Ramos (cell line): ENCODE measurements around the gene MRPL28.
"Not testable (repeated sequence)": the region's sequence is repeated elsewhere in the genome, so short reads cannot be mapped to it uniquely, and the experiment has no call there.

ENCODE experiments used
- in situ Hi-C: fragments of 300-500 bp; cut with MboI; formaldehyde crosslinking; loops from one replicate; pipeline ENCODE4 v1.14.3; 2022; ENCODE audit warnings: low sequenced_read_pairs; ENCODE audit not compliant: unreplicated experiment

MRPL28 gene

GRCh38 chr16:370443-370842, at the start of gene MRPL28:
TSS of gene MRPL28 (minus strand) at chr16:370538. CDS start at chr16:370218, 320 bp downstream.
- in situ Hi-C loops = no loop called here

GRCh38 chr16:415170-415498, 44.8 kb upstream of the MRPL28 start:
- in situ Hi-C loops = not testable (repeated sequence)

GRCh38 chr16:414395-415169, 44.2 kb upstream of the MRPL28 start:
- in situ Hi-C loops = no loop called here

- in situ Hi-C loops = no loop called here
Measured at GRCh38 chr16:411576-412265, 41.4 kb upstream of the MRPL28 start.

DNA sequence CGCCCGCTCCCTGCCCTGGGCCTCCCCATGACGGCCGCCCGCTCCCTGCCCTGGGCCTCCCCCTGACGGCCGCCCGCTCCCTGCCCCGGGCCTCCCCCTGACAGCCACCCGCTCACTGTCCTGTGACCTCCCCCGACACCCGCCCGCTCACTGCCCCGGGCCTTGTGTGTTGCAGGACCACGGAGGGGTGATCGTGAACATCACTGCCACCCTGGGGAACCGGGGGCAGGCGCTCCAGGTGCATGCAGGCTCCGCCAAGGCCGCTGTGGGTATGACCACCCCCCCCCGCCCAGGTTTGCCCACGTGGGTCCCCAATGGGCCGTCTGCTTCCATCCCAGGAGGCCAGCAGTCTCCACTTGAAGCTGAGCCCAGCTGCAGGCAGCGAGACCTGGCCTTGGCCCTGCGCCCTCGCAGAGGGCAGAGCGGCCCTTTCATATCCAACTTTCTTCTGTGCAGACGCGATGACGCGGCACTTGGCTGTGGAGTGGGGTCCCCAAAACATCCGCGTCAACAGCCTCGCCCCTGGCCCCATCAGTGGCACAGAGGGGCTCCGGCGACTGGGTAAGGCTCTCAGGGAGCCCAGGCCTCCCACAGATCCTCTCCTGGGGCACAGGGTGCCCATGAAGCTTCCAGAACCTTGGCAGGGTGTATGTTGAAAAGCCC, 40.3 kb upstream of the MRPL28 start:
- in situ Hi-C loops = no loop called here

DNA sequence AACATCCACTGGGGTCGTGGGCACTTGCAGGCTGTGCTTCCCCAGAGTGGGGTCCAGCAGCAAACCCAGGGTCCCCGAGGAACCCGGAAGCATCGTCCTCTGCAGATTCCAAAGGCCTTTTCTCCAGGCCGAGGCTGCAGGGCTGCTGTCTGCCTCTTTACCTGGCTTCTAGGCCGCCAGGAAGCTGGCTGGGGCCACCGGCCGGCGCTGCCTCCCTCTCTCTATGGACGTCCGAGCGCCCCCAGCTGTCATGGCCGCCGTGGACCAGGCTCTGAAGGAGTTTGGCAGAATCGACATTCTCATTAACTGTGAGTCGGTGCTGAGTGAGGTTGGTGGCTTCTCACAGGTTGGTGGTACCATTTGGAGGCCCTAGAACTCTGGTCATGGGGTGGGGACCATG, 36.9 kb upstream of the MRPL28 start:
- in situ Hi-C loops = no loop called here

- in situ Hi-C loops = no loop called here
Measured at GRCh38 chr16:405548-406506, 35.5 kb upstream of the MRPL28 start.

DNA sequence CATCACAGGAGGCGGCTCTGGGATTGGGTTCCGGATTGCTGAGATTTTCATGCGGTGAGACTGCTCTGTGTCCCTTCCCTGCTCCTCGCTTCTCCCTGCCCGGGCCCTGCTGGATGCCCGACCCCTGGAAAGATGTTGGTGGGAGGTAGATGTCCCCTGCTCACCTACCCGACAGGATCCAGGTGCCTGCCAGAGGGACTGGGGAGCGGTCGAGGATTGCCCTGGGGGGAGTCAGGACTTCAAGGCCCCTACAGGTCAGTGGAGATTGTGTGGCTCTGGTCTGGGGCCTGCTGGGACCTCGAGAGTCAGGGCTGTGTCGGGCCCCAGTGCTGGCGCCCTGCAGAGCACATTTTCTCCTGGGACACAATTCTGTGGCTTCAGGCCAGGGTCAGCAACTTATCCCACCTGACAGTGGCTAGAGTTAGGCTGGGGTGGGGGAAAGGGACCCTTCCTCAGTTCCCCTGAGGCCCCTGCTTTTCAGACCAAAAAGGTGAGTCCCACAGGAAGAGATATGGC, 34.7 kb upstream of the MRPL28 start:
- in situ Hi-C loops = no loop called here

DNA sequence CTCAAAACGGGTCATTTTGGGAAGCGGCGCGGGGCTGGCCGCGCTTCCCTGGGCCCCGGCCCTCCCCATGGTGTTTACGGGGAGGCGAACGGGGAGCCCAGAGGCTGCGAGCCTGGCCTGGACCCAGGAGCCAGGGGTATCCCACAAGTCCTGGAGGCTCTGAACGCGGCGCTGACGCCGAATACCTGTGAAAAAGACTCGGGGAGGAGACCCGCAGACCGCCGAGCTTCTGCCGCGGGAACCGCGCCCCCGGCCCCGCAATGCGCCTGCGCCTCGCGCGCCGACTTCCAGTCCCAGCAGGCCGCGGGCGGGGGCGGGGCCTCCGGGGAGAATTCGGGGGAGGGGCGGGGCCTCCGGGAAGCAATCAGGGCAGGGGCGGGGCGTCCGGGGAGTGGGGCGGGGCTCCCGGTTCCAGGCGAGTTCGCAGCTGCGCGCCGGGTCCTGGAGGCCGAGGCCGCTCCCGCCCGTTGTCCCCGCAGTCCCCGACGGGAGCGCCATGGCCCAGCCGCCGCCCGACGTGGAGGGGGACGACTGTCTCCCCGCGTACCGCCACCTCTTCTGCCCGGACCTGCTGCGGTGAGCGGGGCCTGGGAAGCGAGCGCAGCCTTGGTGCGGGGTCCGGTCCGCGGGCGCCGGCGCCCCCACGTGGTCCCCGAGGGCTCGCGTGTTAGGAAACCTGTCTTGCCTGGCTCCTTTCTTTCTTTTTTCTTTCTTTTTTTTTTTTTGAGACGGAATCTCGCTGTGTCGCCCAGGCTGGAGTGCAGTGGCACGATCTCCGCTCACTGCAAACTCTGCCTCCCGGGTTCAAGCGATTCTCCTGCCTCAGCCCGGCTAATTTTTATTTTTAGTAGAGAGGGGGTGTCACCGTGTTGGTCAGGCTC, 31.4 kb upstream of the MRPL28 start, which contains the start of gene DECR2:
Gene DECR2, plus strand, starts transcription at position 418 of the 881 bp plus-strand sequence. Its CDS starts 79 bp downstream, at position 497.
- in situ Hi-C loops = no loop called here

DNA sequence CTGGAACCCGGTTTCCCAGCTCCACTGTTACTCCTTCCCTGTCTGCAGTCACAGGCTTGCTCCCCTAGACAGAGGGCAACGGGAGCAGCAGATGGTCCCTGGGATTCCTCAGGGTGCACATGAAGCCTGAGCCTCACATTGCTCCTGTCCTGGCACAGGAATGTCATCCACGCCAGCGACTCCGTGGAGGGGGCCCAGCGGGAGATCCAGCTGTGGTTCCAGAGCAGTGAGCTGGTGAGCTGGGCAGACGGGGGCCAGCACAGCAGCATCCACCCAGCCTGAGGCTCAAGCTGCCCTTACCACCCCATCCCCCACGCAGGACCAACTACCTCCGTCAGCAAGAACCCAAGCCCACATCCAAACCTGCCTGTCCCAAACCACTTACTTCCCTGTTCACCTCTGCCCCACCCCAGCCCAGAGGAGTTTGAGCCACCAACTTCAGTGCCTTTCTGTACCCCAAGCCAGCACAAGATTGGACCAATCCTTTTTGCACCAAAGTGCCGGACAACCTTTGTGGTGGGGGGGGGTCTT, 29.8 kb upstream of the MRPL28 start:
- in situ Hi-C loops = no loop called here

DNA sequence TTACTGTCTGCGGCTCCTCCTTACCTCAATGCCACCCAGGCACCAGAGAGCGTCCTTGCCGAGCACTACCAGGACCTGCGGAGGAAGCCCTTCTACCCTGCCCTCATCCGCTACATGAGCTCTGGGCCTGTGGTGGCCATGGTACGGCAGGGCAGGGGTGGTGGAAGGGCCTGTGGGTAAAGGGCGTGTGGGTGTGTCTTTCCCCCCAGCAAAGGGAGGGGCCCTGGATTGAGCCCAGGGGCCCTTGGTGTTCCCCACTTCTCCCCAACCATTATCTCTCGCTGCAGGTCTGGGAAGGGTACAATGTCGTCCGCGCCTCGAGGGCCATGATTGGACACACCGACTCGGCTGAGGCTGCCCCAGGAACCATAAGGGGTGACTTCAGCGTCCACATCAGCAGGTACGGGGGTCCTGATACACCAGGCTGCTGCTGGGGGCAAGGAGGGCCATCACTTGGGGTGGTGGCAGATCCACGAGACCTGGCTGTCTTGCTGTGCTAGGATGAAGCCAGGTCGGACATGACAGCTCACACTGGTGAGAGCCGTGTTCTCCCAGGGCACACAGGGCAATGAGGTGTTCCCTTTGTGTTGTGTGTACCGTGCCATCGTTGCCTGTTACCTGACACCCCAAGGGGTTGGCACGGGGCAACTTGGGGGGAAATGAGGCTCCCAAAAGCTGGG, 29.1 kb upstream of the MRPL28 start:
- in situ Hi-C loops = no loop called here

GRCh38 chr16:398561-399339, 28.4 kb upstream of the MRPL28 start:
- in situ Hi-C loops = no loop called here

DNA sequence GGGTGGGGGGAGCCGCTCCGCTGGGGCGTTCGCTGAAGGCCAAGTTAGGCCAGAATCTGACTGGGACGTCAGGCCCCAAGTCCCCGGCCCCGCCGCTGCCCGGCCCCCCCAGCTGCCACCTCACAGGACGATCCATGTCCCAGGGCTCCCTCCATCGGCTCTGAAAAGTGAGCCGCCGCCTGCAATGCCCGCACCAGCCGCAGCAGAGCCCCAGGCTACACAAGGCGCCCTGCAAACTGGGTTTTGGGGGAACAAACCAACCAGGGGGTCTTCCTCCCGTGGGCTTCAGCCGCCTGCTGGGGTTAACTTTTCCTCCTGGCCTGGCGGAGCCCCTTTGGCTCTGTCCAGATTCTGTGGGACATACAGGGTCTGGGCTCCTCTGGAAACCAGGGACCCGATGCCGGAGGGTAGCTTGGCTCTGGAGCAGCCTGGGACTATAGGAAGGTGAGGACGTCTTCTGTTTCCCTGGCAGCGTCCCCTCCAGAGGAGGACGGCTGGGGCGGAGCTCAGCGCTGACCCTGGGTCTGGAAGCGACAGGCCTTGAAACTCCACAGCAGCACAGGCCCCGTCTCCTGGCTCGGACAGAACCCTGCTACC, 27.5 kb upstream of the MRPL28 start:
- in situ Hi-C loops = no loop called here

DNA sequence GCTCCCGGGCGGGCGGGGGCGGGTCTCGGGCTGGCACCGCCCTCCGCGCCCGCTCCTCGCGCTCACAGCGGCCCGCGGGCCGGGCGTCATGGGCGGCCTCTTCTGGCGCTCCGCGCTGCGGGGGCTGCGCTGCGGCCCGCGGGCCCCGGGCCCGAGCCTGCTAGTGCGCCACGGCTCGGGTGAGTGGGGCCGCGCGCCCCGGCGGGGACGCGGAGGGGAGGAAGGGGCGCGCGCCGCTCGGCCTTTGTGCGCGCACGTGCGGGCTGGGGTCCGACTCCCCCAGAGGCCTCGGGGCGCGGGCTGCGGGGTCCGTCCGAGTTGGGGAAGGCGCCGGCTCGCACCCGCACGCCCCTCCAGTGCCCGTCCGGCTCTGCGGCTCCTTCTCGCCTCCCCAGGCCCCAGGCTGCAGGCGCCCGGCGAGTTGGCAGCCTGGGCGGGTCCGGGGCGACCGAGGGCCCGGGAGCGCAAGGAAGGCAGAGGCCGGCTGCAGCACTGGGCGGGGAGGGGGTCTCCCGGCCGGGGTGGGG, 26.9 kb upstream of the MRPL28 start, which contains the start of gene NME4:
Gene NME4, plus strand, starts transcription at position 65 of the 527 bp plus-strand sequence. Its CDS starts 24 bp downstream, at position 89.
- in situ Hi-C loops = no loop called here

GRCh38 chr16:396605-397004, 26.3 kb upstream of the MRPL28 start:
- in situ Hi-C loops = no loop called here

DNA sequence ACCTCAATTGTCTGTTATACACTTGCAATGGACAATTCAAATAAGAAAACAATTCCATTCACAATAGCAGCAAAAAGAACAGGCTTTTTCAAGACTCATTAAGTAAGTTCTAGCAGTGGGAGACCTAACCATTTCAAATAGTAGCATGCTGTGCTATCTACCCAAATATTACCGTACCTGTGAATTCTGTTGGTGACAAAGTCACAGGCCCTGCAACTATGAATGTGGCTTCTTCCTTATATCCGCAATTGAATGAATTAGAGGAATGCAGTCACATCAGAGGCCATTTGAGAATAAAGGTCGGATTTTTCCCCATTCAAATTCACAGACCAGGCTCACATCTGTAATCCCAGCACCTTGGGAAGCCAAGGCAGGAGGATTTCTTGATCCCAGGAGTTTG, 25.9 kb upstream of the MRPL28 start:
- in situ Hi-C loops = no loop called here
